Measurements from ENCODE around the gene SPRED2.

DNA sequence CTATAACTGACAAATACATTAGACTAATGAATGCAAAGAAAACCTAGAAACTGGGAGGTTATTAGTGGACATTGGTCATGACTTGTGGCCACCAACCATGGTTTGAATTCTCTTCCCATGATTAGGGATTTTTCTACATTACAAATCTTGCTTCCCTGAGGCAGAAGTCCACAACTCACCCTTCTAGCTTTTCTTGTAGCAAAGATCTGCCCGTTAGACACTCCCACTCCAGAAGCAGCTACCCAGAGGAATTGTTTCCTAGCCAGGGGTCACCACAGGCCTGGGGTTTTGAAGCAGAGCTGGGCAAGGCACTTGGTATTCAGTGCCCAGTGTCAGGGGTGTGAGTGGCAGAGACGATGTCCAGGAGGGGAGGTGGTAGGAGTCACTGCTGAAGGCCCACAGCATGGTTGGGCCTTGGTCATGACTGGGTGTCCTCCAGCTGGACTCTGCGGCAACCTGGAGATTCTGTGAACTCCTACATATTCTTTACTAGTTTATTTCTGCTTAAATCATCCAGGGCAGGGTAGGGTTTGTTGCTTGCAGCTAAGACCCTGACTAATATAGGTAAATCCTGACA, 149.8 kb downstream of the SPRED2 start:
- TF ChIP-seq, protein P1, sequence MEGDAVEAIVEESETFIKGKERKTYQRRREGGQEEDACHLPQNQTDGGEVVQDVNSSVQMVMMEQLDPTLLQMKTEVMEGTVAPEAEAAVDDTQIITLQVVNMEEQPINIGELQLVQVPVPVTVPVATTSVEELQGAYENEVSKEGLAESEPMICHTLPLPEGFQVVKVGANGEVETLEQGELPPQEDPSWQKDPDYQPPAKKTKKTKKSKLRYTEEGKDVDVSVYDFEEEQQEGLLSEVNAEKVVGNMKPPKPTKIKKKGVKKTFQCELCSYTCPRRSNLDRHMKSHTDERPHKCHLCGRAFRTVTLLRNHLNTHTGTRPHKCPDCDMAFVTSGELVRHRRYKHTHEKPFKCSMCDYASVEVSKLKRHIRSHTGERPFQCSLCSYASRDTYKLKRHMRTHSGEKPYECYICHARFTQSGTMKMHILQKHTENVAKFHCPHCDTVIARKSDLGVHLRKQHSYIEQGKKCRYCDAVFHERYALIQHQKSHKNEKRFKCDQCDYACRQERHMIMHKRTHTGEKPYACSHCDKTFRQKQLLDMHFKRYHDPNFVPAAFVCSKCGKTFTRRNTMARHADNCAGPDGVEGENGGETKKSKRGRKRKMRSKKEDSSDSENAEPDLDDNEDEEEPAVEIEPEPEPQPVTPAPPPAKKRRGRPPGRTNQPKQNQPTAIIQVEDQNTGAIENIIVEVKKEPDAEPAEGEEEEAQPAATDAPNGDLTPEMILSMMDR (IDR thresholded peaks at IDR 0.05; ENCODE audit: low read depth, low read length) = no peak
- TF ChIP-seq, protein P2, sequence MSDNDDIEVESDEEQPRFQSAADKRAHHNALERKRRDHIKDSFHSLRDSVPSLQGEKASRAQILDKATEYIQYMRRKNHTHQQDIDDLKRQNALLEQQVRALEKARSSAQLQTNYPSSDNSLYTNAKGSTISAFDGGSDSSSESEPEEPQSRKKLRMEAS (IDR thresholded peaks at IDR 0.05; ENCODE audit: low read depth, low read length) = no peak
